AG09319 (cell line): ENCODE measurements around the gene UPF1.
"Not testable (repeated sequence)": the region's sequence is repeated elsewhere in the genome, so short reads cannot be mapped to it uniquely, and the experiment has no call there.

Source experiments
- DNase-seq: peaks from one replicate; pipeline ENCODE4 v3.0.0-alpha.2; 2010; ENCODE audit warnings: low read depth; ENCODE audit errors: extremely low read depth
- TF ChIP-seq, protein P1 (sequence below): IDR thresholded peaks from 2 replicates; pipeline ENCODE4 v1.5.1; 2011; ENCODE audit warnings: low read depth, mild to moderate bottlenecking, inconsistent platforms, low read length, moderate library complexity

UPF1 gene

DNA sequence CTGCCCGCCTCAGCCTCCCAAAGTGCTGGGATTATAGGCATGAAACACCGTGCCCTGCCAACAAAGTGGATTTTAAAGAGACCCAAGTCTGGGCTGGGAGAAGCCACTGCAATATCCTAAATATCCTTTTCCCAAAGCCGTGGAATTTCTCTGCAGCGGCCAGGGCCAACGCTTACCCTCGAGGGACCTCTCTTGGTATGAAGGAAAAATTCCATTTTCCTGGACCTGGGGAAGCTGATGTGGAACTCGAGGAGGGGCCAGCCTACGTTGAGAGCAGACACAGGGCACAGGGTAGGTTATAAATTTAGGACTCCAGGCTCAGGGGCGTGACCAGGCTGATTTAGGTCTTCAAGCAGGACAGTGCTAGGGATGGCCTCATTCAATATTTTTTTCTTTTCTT, 17.7 kb upstream of the UPF1 start:
- DNase-seq: no peak

DNA sequence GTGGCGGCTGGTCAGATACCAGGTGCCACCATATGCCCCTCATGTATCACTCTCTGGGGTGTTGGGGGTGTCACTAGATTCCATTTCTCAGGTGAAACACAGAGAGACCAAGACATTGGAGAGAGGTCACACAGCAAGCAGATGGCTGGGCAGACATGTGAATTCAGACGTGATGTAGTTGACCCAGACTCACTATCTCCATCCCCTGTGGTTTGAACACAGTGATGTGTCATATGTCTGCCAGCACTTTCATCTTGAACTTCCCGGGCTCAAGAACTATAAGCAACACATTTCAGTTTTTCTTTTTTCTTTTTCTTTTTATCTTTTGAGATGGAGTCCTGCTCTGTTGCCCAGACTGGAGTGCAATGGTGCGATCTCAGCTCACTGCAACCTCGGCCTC, 16.1 kb upstream of the UPF1 start:
- no peak for DNase-seq
- TF ChIP-seq, protein P1, sequence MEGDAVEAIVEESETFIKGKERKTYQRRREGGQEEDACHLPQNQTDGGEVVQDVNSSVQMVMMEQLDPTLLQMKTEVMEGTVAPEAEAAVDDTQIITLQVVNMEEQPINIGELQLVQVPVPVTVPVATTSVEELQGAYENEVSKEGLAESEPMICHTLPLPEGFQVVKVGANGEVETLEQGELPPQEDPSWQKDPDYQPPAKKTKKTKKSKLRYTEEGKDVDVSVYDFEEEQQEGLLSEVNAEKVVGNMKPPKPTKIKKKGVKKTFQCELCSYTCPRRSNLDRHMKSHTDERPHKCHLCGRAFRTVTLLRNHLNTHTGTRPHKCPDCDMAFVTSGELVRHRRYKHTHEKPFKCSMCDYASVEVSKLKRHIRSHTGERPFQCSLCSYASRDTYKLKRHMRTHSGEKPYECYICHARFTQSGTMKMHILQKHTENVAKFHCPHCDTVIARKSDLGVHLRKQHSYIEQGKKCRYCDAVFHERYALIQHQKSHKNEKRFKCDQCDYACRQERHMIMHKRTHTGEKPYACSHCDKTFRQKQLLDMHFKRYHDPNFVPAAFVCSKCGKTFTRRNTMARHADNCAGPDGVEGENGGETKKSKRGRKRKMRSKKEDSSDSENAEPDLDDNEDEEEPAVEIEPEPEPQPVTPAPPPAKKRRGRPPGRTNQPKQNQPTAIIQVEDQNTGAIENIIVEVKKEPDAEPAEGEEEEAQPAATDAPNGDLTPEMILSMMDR: no peak

More for the DNA sequence above, 17.7 kb upstream of the UPF1 start:
- TF ChIP-seq, protein P1: peak; percentile 14

DNA sequence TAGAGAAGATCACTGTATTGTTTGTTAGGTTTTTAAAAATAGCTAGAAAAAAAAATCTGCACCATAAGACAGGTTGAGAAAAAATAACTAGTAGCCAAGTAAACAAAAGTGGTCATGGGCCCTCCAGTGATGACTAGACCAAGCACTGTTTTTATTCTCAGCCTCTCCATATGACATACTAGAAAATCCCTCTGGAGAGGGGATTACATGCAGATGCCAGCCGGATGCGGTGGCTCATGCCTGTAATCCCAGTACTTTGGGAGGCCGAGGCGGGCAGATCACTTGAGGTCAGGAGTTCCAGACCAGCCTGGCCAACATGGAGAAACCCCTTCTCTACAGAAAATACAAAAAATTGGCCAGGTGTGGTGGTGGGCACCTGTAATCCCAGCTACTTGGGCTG, 15.1 kb upstream of the UPF1 start:
- not testable (repeated sequence) for DNase-seq

DNA sequence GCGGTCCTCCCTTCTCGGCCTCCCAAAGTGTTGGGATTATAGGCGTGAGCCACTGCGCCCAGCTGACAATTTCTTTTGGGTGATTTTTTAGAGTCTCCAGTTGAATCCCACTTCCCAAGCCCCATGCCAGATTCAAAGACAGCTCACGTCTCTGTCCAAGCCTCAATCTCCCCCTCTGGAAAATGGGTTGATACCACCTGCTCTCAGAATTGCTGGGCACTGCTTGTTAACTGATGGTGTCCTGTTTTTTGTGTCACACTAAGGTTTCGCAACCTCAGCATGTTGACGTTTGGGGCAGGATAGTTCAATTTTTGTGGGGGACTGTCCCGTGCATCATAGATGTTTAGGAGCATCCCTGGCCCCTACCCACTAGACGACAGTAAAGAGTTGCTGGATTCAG, 14.2 kb upstream of the UPF1 start:
- no peak for DNase-seq
- TF ChIP-seq, protein P1: no peak

DNA sequence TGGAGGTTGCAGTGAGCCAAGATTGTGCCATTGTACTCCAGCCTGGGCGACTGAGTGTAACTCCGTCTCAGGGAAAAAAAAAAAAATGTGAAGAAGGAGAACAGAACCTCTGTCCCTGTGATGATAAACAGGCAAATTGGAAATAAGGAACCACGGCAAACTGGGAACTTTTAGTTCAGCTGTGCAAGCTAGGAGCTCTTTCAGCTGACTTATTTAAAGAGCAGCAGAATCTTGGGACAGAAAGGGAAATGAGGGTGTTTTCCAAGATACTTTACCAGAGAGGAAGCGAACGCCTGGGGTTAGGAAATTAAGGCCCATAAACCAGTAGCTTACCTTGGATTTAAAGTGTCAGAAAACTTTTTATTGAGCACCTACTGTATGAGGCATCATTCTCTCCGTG, 3.0 kb upstream of the UPF1 start:
- TF ChIP-seq, protein P1: no peak
- no peak for DNase-seq

DNA sequence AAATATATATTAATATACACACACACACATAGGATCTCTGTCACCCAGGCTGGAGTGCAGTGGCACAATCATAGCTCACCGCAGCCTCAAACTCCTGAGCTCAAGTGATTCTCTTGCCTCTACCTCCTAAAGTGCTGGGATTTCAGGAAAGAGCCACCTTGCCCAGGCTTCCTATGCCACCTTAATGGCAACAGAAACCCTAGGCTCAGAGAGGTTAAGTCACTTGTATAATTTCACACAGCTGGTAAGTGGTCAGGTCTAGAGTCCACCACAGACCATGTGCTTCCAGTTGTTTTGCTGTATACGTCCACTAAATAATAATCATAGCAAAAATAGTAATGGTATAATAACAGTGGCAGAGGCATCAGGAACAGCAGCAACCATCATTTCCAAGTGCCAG, 1.3 kb upstream of the UPF1 start:
- no peak for DNase-seq
- TF ChIP-seq, protein P1: no peak

DNA sequence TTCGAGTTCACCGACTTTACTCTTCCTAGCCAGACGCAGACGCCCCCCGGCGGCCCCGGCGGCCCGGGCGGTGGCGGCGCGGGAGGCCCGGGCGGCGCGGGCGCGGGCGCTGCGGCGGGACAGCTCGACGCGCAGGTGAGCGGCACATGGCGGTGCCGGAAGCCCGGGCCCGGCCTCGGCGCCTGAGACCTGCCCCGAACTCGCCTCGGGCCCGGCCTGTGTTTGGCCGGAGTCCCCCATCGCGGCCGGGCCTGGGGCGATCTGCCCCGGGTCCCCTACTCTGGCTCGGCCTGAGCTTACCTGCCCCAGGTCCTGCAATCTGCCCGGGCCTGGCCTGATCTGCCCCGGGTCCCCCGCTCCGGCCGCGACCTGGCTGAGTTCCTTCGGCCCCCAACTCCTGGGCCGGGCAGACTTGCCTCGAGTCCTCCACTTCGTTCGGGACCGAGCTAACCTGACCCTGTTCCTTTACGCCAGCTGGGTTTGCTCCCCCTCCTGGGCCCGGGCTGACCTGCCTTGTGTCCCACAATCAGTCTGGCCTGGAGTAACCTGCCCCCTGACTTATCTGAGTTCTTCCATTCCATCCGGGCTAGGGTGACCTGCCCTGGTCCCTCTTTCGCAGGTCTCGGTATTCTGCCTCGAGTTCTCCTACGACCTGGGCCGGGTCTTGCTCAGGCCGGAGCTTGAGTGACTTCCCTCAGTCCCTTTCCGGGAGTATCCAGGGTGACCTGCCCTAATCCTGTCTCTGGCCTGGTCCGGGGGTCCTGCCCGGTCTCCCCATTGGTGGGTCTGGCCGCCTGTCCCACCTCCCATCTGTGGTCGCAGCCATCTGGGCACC, 764 bp downstream of the UPF1 start:
- no peak for DNase-seq
- TF ChIP-seq, protein P1: peak; percentile 31

DNA sequence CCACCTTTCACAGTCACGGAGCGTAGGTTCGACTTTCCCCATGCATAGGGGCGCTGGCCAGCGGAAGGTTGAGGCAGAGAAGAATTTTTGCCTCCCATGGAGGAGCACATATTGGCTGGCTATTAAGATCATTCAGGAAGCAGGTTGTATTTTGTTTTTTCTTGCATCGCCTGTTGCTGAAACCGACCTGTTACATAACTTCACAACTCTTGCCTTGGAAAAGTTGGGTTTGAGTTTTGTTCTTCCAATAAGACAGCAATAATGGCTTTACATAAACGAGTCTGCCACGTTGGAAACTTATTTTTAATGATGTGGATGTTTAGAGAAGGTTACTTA, 1.4 kb downstream of the UPF1 start:
- TF ChIP-seq, protein P1: no peak
- DNase-seq: no peak
